ENCODE data around the gene OR9Q2.
"Not testable (repeated sequence)": the region's sequence is repeated elsewhere in the genome, so short reads cannot be mapped to it uniquely, and the experiment has no call there.

OR9Q2 gene, protein sequence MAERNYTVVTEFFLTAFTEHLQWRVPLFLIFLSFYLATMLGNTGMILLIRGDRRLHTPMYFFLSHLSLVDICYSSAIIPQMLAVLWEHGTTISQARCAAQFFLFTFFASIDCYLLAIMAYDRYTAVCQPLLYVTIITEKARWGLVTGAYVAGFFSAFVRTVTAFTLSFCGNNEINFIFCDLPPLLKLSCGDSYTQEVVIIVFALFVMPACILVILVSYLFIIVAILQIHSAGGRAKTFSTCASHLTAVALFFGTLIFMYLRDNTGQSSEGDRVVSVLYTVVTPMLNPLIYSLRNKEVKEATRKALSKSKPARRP

DNA sequence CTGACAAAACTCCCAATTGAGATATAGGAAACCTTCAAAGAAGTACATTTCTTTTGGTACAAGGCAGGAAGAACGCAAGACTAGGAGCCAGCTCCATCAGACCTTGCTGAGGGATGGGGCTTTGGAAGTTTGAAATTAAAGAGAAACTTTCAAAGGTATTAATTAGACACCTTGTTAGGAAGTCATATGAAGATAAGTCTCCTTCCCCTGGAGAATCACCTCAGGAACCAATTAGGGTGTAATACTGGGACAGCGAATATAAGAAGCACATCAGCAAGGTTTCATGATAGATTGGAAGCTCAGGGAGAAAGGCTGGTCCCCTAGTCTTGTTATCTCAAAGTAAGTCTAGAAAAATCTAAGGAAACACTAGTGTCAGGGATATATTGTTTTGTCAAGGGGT, at the start of gene OR9Q2:
Gene OR9Q2 (plus strand): TSS at position 301 of the 400 bp plus-strand sequence. CDS start 1,421 bp downstream, outside the sequence.
- no peak for DNase-seq

DNA sequence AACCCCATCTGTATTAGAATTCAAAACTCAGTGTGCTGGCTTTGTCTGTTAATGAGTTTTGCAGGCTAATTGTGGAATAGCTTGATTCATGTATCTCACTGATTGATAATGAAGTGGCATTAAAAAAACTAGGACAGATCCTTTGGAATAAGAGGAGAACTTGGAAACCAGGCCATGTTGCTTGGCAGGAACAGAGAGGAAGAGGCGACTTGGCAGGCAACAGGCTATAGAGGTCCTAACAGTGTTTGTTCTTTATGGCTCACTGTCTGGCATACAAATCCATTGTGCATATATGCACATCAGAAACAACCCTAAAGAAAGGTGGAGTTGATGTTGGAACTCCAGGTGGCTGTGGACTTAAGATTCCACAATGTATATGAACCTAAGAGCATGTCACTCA, 46.1 kb upstream of the OR9Q2 start:
- no peak for DNase-seq

DNA sequence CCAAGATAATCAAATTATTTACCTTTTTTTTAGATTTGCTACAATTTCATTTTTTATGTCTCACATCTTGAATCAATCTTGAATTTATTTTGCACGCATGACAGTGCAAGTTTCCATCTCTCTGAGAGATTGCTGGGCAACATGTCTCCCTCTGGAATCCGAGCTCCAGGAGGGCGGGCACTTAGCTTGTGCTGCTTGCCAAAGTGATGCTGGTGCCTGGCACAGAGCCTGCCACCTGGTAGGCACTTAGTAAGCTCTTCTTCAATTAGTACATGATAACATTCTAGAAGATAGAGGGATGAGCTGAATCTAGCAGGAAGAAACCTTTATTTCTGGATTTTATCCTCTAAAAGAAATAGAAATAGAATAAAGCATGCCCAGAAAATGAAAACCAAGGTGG, 36.1 kb upstream of the OR9Q2 start:
- no peak for DNase-seq

DNA sequence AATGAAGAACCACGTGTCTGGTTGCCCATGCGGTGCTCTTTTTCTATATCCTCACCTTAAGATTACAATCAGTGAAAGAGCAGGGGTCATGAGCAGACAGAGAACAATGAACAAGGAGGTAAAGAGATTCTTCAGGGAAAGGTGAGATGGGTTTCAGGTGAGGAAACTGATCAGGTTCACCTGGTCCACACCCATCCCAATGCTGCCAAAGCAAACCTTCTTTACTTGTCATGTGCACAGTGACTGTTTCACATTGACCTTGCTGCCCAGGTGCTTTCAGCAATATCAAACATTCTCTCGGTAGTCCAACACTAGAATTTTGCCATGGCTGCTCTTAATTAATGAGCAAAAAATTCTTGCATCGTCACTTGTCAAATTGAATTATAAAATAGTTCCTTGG, 24.5 kb upstream of the OR9Q2 start:
- no peak for DNase-seq

DNA sequence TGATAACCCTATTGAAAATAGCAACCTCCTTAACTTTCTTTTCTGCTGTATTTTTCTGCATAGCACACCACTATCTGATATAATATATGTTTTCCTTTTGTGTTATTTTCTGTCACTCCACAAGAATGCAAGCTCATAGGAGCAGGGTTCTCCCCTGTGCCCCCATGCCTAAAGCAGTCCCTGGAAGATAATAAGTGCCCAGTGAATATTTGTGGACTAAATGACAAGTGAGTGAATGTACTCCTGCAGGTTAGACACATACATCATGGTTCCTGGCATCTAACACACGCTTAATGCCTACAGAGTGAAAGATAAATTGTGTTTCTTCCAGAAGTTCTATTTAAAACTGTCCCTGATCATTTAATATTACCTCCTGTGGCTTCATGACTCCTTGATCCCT, 23.9 kb upstream of the OR9Q2 start:
- DNase-seq = no peak

DNA sequence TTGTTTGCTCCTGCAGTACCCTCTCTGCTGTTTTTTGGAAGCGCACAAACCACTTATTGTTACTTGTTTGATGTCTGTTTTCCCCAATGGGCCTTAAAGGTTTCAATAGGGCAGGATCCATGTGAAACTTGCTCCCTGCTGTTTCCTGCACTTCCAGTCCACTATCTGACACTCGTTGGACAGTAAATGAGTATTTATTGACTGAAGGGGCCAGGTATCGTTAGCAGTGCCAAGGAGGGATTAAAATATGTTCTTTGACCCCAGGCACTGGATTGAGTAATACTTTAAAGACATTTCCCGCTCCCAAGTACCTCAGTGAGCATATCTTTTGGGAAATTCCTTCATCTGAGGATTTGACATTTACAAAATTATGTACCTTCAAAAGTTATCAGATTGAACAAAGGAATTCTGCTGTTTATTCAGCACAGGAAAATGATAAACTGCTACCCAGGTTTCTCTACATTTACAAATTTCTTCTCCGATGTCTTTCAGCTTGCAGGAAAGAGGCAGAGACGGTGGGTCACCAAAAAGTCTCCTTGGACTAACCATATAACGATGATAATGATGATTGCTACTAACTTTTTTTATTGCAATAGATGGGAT, 23.3 kb upstream of the OR9Q2 start:
- DNase-seq = no peak

DNA sequence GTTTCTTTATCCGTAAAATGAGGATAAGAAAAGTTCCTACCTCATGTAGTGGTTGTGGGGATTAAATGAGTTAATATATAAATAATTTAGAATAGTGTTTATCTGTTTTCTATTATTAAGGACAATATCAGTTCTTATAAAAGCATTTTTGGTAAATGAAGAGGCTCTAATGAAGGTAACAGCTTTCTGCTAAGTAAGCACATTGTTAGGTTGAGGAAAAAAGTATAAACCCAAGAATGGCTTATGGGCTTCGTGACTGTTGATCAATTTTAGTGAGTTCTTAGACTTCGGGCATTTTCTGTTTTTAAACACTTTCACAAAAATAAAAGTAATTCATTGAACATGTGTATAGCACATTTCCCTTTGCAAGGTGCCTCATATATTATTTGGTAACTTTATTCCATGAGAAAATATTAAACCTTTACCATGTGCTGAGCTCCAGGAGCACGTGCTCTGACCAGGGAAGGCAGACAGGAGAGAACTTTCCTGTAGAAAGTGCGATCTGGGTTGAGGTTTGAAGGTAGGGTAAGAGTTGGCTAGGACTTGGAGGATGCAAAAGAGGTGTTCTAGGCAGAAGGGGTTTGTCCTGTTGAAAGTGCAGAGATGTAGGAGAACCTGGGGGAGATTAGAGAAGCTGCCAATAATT, 11.3 kb upstream of the OR9Q2 start:
- no peak for DNase-seq

DNA sequence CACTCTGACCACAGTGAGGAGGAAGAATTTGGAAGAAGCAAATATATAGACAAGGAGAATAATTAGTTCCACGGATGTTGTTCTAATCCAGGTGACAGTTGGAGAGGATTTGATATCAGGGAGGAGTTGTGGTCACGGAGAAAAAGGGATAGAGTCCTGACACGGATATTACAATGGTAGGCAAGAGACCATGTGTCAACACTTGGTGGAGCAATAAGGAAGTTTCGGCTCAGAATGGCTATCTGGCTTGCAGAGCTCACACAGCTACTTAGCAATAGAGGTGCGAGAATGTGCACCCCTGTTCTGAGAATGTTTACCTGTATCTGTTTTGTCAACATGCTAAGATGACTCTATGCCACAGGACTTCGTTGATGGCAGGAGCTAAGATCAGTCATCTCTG, 10.4 kb upstream of the OR9Q2 start:
- DNase-seq = no peak

DNA sequence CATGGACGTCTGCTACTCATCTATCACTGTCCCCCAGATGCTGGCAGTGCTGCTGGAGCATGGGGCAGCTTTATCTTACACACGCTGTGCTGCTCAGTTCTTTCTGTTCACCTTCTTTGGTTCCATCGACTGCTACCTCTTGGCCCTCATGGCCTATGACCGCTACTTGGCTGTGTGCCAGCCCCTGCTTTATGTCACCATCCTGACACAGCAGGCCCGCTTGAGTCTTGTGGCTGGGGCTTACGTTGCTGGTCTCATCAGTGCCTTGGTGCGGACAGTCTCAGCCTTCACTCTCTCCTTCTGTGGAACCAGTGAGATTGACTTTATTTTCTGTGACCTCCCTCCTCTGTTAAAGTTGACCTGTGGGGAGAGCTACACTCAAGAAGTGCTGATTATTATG, 9.2 kb upstream of the OR9Q2 start:
- DNase-seq = no peak

DNA sequence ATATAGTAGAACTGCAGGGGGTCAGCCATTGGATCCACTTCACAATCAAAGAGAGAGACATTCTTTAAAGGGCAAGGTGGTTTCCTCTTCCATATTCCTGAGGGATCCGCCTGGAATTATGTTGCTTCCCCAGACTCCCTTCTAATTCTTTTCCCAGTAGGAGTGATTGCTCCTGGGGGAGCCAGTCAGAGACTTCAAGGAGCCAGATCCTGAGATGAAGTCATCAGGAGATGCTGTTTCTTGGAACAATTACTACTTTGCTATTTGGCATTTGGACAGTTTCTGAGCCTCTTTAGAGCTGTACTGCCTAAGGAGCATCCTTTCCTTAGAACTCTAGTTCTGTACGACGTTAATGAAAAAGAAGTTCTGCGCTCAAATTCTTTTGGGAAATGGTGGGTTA, 1.9 kb upstream of the OR9Q2 start:
- no peak for DNase-seq

DNA sequence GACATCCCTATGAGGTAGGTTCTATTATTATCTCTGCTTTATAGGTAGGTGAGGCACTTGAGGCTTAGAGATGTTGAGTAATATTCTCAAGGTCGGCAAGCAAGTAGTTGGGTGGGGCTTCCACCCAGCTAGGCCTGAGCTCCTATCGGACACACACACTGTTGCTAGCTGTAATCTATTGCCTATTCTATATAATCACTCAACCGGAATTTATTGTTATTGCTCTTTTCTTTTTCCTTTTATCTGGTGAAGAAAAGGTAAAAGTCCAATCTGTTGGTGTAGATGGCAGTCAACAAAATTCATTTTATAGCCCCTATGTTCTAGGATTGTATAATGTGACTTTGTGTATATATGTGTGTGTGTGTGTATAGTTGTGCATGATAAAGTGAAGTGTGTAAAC, 3.4 kb downstream of the OR9Q2 start:
- no peak for DNase-seq

DNA sequence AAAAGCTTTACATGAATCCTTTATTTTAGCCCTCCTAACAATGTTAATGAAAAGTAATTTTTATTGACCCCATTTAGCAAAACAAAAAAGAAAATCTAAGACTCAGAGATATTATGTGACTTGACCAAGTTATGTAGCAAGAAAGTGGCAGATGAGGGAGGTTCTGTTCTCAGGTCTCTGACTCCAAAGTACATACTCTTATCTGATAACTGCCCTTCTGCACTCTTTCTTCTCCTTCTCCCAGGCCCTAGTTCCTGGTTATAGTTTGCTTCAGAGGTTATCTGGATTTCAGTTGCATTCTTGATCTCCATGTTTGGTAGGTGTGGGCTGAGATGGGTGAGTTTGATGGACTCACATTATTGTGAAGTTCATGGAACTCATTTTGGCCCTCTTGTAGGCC, 4.5 kb downstream of the OR9Q2 start:
- DNase-seq = no peak

DNA sequence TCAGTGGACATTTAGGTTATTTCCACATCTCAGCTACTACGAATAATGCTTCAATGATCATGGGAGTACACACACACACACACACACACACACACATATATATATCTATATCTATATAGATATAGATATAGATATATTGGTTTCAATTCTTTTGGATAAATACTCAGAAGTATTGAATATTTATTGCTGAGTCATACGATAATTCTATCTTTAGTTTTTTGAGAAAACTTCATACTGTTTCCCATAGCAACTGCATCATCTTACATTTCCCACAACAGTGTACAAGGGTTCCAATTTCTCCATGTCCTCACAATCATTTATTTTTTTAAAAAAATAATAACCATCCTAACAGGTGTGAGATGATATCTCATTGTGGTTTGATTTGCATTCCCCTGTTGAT, 7.1 kb downstream of the OR9Q2 start:
- DNase-seq = no peak

DNA sequence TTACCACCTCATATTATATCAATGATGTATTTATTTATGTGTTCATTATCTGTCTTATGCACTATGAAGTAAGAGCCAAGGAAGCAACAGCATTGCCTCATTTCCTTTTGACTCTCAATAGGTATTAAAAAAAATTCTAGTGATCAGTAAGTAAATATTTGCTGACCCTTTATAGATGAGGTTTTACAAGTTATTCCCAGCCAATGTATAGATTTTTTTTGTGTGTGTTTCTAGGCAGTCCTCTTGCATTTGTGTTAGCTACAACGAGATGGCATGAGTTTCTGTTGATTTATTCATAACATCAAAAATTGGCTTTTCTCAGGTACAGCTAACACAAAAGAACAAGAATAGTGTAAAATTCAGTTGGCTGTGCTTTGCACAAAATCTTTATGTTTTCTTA, 10.4 kb downstream of the OR9Q2 start:
- no peak for DNase-seq

DNA sequence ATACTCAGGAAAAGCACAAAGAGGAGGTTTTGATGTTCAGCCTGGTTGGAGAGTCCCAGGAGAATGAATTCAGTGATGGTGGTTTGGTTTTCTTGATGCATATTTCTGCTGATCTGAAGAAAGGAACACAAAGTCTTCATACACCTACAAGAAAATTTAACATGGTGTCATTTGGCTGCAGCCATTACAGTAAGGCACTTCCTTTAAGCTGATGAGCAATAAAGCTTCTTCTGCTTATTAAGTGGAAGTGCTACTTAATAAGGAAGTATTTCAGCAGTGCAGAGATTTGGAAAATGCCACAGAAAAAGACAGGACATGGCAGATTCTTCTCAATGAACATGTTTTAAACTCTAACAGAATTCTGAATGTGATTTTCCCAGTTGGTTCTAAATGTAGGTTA, 15.2 kb downstream of the OR9Q2 start, which contains the start of gene OR1S2:
Gene OR1S2 (minus strand): TSS at position 101 of the 400 bp plus-strand sequence. CDS start 0 bp downstream, at position 101.
- no peak for DNase-seq

DNA sequence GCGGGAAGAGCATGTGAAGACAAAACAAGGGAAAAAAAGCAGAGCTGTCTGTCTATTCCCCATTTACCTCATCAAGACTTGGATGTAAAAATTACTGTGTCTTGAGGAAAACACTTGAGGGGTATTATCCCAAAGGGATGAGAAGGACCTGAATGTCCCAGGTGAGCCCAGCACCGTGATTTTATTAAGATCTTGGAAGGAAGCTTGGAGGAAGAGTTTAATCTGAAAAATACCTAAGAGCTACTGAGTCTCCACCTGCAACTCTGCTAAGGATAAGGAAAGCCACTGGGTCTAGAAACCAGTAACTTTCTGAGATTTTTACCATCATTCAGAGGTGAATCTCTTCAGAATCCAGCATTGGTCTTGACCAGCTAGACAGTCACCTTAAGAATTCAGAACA, 23.6 kb downstream of the OR9Q2 start, which contains the start of gene OR1S1:
Gene OR1S1 (plus strand): TSS at position 301 of the 400 bp plus-strand sequence.
- DNase-seq = not testable (repeated sequence)

DNA sequence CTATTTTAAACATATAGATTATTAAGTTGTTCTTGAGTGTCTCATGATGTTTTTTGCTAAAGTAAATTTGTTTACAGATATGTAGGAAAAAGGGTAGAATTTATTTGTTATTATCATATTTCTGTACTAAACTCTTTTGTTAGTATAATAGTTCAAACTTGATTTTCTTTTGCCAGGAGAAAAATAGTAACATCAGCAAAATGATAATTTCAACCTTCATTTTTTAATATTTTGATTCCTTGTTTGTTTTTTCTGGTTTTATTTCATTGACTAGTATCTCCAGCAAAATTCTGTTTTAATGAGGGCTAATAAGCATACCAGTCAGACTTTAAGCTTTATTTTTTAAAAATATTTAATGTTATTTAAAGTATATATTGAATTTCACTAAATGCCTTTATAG, 27.6 kb downstream of the OR9Q2 start:
- no peak for DNase-seq

DNA sequence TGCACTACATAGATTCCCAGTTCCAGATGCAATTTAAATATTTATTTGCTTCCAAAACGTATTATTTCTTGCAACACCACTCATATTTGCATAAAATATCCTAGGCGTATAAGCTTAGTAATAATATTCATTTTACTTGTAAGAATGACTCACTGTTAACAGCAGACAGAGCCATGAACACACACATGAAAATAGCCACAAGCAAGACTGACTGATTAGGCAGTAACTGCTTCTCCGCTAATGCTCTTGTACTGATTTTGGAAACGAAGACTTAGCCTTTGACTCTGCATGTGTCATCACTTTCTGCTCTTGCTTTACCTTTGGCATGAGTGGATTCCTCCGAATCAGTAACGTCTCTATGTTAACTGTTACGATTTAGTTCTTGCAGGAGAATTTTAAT, 33.9 kb downstream of the OR9Q2 start:
- DNase-seq = no peak

DNA sequence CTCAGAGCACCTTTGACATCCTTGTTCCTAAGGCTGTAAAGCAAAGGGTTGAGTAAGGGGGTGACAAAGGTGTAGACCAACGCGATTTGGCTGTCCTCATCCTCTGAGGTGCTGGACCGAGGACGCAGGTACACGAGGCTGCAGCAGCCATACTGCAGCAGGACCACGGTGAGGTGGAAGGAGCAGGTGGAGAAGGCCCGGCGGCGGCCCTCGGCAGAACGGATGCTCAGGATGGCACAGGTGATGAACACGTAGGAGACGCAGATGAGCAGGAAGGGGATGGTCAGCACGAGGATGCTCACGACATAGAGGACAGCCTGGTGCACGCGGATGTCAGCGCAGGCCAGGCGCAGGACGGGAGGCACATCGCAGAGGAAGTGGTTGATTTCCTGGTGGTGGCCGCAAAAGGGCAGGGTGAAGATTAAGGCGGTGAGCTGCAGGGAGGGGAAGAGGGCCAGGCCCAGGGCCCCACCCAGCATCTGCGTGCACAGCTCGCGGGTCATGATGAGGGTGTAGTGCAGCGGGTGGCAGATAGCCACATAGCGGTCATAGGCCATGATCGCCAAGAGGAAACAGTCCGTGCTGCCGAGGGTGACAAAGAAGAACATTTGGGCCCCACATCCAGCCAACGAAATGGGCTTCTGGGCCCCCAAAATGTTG, 39.2 kb downstream of the OR9Q2 start:
- DNase-seq = no peak
